Measurements from ENCODE around the gene PRDM16. TPM values are rescaled to one million over a fixed set of nuclear protein-coding genes. Genes with fewer than 3 reads are reported as not detected.
A peak's percentile ranks its signal among the peaks of the same experiment; 100 is the strongest.

PRDM16 gene
- polyA plus RNA-seq, 3 donors: not detected

GRCh38 chr1:3107201-3107600, 38.2 kb downstream of the PRDM16 start:
- no peak overlapping the region for H3K27ac Mint-ChIP-seq
- H4K20me1 ChIP-seq (ENCODE audit: insufficient read depth, low read length): no peaks in the 10 kb centered on the region

GRCh38 chr1:3109355-3109754, 40.4 kb downstream of the PRDM16 start:
- no peak overlapping the region for H3K27ac ChIP-seq (ENCODE audit: low read depth in 1 of 2, low read length in 2 of 2)
- Mint-ChIP-seq H3K36me3 (no peaks in the 10 kb centered on the region), H3K9me3 (peaks cover 0 to 8% (median 3%) of the 10 kb centered on the region in 7 donors), H3K27ac (no peak overlapping the region), H3K4me3 (peak overlapping the region in 1 of 2 donors; percentile 51), H3K27me3 (ENCODE audit: low read depth in 3 of 3) (peaks cover 0 to 11% (median 6%) of the 10 kb centered on the region in 3 donors), H3K4me1 (no peaks in the 10 kb centered on the region)
- no peaks in the 10 kb centered on the region for H3K79me2 ChIP-seq (ENCODE audit: insufficient read depth, low read length)
- no peak overlapping the region for H3K9ac ChIP-seq (ENCODE audit: insufficient read depth, low read length, poor library complexity, severe bottlenecking)
- H3K4me1 ChIP-seq (ENCODE audit: control insufficient read depth in 1 of 2, insufficient read depth in 2 of 2, low read length in 2 of 2): no peaks in the 10 kb centered on the region
- WGBS (ENCODE audit: insufficient coverage): 88% methylated on average over 6 of the region's 12 CpGs
- no peak overlapping the region for H3K4me2 ChIP-seq (replicated peaks; ENCODE audit: extremely low read depth, low read length, poor library complexity, severe bottlenecking)
- no peaks in the 10 kb centered on the region for H3K27me3 ChIP-seq (ENCODE audit: control insufficient read depth in 2 of 2, insufficient read depth in 2 of 2, low read length in 2 of 2)
- H3K36me3 ChIP-seq (replicated peaks in 1 of 2; ENCODE audit: control insufficient read depth in 1 of 2, insufficient read depth in 2 of 2, low read length in 2 of 2): no peaks in the 10 kb centered on the region
- peaks cover 3 to 5% of the 10 kb centered on the region in 2 donors for H3K9me3 ChIP-seq (replicated peaks in 1 of 2; ENCODE audit: control insufficient read depth in 1 of 2, insufficient read depth in 1 of 2, low read length in 2 of 2)
- no peak for DNase-seq
- intact Hi-C loops (cut with micrococcal nuclease): no loop called here
- no peaks in the 10 kb centered on the region for H4K20me1 ChIP-seq (ENCODE audit: insufficient read depth, low read length)
- no peak overlapping the region for H2AFZ ChIP-seq (ENCODE audit: insufficient read depth, low read depth, low read length, poor library complexity, severe bottlenecking)
- TF ChIP-seq CTCF (IDR thresholded peaks at IDR 0.05): no peak
- H3K4me3 ChIP-seq (replicated peaks in 1 of 3; ENCODE audit: low read depth in 2 of 3, low read length in 3 of 3): no peak overlapping the region

More at GRCh38 chr1:3107201-3107600, 38.2 kb downstream of the PRDM16 start:
- H3K4me1 Mint-ChIP-seq: no peaks in the 10 kb centered on the region
- no peaks in the 10 kb centered on the region for H3K9me3 ChIP-seq (replicated peaks in 1 of 2; ENCODE audit: control insufficient read depth in 1 of 2, insufficient read depth in 1 of 2, low read length in 2 of 2)
- H2AFZ ChIP-seq (ENCODE audit: insufficient read depth, low read depth, low read length, poor library complexity, severe bottlenecking): no peak overlapping the region
- peaks cover 3 to 9% (median 6%) of the 10 kb centered on the region in 3 donors for H3K27me3 Mint-ChIP-seq (ENCODE audit: low read depth in 3 of 3)
- TF ChIP-seq CTCF (IDR thresholded peaks at IDR 0.05): no peak
- DNase-seq: no peak
- H3K4me3 Mint-ChIP-seq: no peak overlapping the region
- H3K4me3 ChIP-seq (replicated peaks in 1 of 3; ENCODE audit: low read depth in 2 of 3, low read length in 3 of 3): no peak overlapping the region
- no peaks in the 10 kb centered on the region for H3K27me3 ChIP-seq (ENCODE audit: control insufficient read depth in 2 of 2, insufficient read depth in 2 of 2, low read length in 2 of 2)
- no peaks in the 10 kb centered on the region for H3K79me2 ChIP-seq (ENCODE audit: insufficient read depth, low read length)
- H3K36me3 Mint-ChIP-seq: no peaks in the 10 kb centered on the region
- 95% methylated on average over 3 of the region's 7 CpGs for WGBS (ENCODE audit: insufficient coverage)
- H3K4me1 ChIP-seq (ENCODE audit: control insufficient read depth in 1 of 2, insufficient read depth in 2 of 2, low read length in 2 of 2): no peaks in the 10 kb centered on the region
- no peak overlapping the region for H3K27ac ChIP-seq (ENCODE audit: low read depth in 1 of 2, low read length in 2 of 2)
- peaks cover 0 to 8% (median 2%) of the 10 kb centered on the region in 7 donors for H3K9me3 Mint-ChIP-seq
- no peaks in the 10 kb centered on the region for H3K36me3 ChIP-seq (replicated peaks in 1 of 2; ENCODE audit: control insufficient read depth in 1 of 2, insufficient read depth in 2 of 2, low read length in 2 of 2)
- intact Hi-C loops (cut with micrococcal nuclease): no loop called here
- H3K9ac ChIP-seq (ENCODE audit: insufficient read depth, low read length, poor library complexity, severe bottlenecking): no peak overlapping the region
- no peak overlapping the region for H3K4me2 ChIP-seq (replicated peaks; ENCODE audit: extremely low read depth, low read length, poor library complexity, severe bottlenecking)

All from CD14-positive monocyte (primary cell).